HG03139 (cell line): Measurements from ENCODE around the gene OLFM3.

Experiments
- ATAC-seq: cut with Tn5 transposase; IDR thresholded peaks from one replicate; pipeline ENCODE4 v1.9.1; 2021; ENCODE audit not compliant: unreplicated experiment

Gene OLFM3

GRCh38 chr1:101996825-101997465, at the start of gene OLFM3:
OLFM3 (minus strand) TSS chr1:101996926.
- no peak for ATAC-seq

GRCh38 chr1:102045752-102046151, 49.0 kb upstream of the OLFM3 start:
- no peak for ATAC-seq

GRCh38 chr1:102032534-102032933, 35.8 kb upstream of the OLFM3 start:
- ATAC-seq = peak; percentile 56

- ATAC-seq = no peak
These were observed 22.8 kb upstream of the OLFM3 start for GRCh38 chr1:102019530-102019929.

- no peak for ATAC-seq
These were observed 19.0 kb upstream of the OLFM3 start for GRCh38 chr1:102015728-102016127.

- no peak for ATAC-seq
These were observed 5.3 kb upstream of the OLFM3 start for GRCh38 chr1:102002057-102002456.

- ATAC-seq = no peak
These were observed 561 bp downstream of the OLFM3 start for GRCh38 chr1:101995984-101996745.

- ATAC-seq = no peak
These were observed 3.0 kb downstream of the OLFM3 start for GRCh38 chr1:101993710-101994109.

- no peak for ATAC-seq
These were observed 3.7 kb downstream of the OLFM3 start for GRCh38 chr1:101992821-101993575.

- no peak for ATAC-seq
These were observed 15.8 kb downstream of the OLFM3 start for GRCh38 chr1:101980974-101981373.

- no peak for ATAC-seq
These were observed 19.5 kb downstream of the OLFM3 start for GRCh38 chr1:101977266-101977665.

- no peak for ATAC-seq
These were observed 20.6 kb downstream of the OLFM3 start for GRCh38 chr1:101976161-101976560.

- no peak for ATAC-seq
These were observed 21.4 kb downstream of the OLFM3 start for GRCh38 chr1:101975371-101975770.

GRCh38 chr1:101974599-101975274, 22.0 kb downstream of the OLFM3 start:
- no peak for ATAC-seq

GRCh38 chr1:101971304-101971703, 25.4 kb downstream of the OLFM3 start:
- no peak for ATAC-seq

GRCh38 chr1:101967871-101968270, 28.9 kb downstream of the OLFM3 start:
- ATAC-seq = no peak

- ATAC-seq = no peak
These were observed 31.4 kb downstream of the OLFM3 start for GRCh38 chr1:101965341-101965740.

GRCh38 chr1:101964708-101965107, 32.0 kb downstream of the OLFM3 start:
- ATAC-seq = no peak

- no peak for ATAC-seq
These were observed 36.6 kb downstream of the OLFM3 start for GRCh38 chr1:101960142-101960541.

GRCh38 chr1:101959456-101959855, 37.3 kb downstream of the OLFM3 start:
- no peak for ATAC-seq

GRCh38 chr1:101957771-101958170, 39.0 kb downstream of the OLFM3 start:
- no peak for ATAC-seq
